ENCODE results near the gene KCNN4.
"Not testable (repeated sequence)": the region's sequence is repeated elsewhere in the genome, so short reads cannot be mapped to it uniquely, and the experiment has no call there.

DNA sequence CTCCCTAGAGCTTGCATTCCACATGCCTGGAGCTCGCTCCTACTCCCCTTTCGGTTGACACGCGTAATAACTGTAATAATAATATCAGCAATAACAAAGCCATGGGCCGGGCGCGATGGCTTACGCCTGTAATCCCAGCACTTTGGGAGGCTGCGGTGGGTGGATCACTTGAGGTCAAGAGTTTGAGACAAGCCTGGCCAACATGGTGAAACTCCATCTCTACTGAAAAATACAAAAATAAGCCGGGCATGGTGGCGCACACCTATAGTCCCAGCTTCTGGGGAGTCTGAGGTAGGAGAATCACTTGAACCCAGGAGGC, 5.9 kb downstream of the KCNN4 start:
- TF ChIP-seq, protein P1, sequence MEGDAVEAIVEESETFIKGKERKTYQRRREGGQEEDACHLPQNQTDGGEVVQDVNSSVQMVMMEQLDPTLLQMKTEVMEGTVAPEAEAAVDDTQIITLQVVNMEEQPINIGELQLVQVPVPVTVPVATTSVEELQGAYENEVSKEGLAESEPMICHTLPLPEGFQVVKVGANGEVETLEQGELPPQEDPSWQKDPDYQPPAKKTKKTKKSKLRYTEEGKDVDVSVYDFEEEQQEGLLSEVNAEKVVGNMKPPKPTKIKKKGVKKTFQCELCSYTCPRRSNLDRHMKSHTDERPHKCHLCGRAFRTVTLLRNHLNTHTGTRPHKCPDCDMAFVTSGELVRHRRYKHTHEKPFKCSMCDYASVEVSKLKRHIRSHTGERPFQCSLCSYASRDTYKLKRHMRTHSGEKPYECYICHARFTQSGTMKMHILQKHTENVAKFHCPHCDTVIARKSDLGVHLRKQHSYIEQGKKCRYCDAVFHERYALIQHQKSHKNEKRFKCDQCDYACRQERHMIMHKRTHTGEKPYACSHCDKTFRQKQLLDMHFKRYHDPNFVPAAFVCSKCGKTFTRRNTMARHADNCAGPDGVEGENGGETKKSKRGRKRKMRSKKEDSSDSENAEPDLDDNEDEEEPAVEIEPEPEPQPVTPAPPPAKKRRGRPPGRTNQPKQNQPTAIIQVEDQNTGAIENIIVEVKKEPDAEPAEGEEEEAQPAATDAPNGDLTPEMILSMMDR (tag by site-specific recombination; IDR thresholded peaks at IDR 0.05): not testable (repeated sequence)
- TF ChIP-seq, protein P2, sequence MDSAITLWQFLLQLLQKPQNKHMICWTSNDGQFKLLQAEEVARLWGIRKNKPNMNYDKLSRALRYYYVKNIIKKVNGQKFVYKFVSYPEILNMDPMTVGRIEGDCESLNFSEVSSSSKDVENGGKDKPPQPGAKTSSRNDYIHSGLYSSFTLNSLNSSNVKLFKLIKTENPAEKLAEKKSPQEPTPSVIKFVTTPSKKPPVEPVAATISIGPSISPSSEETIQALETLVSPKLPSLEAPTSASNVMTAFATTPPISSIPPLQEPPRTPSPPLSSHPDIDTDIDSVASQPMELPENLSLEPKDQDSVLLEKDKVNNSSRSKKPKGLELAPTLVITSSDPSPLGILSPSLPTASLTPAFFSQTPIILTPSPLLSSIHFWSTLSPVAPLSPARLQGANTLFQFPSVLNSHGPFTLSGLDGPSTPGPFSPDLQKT (IDR thresholded peaks at IDR 0.05; ENCODE audit: borderline replicate concordance, low read depth, low read length): not testable (repeated sequence)
- TF ChIP-seq, protein P3, sequence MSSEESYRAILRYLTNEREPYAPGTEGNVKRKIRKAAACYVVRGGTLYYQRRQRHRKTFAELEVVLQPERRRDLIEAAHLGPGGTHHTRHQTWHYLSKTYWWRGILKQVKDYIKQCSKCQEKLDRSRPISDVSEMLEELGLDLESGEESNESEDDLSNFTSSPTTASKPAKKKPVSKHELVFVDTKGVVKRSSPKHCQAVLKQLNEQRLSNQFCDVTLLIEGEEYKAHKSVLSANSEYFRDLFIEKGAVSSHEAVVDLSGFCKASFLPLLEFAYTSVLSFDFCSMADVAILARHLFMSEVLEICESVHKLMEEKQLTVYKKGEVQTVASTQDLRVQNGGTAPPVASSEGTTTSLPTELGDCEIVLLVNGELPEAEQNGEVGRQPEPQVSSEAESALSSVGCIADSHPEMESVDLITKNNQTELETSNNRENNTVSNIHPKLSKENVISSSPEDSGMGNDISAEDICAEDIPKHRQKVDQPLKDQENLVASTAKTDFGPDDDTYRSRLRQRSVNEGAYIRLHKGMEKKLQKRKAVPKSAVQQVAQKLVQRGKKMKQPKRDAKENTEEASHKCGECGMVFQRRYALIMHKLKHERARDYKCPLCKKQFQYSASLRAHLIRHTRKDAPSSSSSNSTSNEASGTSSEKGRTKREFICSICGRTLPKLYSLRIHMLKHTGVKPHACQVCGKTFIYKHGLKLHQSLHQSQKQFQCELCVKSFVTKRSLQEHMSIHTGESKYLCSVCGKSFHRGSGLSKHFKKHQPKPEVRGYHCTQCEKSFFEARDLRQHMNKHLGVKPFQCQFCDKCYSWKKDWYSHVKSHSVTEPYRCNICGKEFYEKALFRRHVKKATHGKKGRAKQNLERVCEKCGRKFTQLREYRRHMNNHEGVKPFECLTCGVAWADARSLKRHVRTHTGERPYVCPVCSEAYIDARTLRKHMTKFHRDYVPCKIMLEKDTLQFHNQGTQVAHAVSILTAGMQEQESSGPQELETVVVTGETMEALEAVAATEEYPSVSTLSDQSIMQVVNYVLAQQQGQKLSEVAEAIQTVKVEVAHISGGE (tag by site-specific recombination; conservative IDR thresholded peaks at IDR 0.05; ENCODE audit: low read depth): not testable (repeated sequence)
- TF ChIP-seq ZBTB1 (tag by site-specific recombination; IDR thresholded peaks at IDR 0.05); ZNF211 (tag by site-specific recombination; IDR thresholded peaks at IDR 0.05; ENCODE audit: low read depth); ZNF621 (tag by site-specific recombination; IDR thresholded peaks at IDR 0.05): not testable (repeated sequence)
